Activated effector memory CD4-positive, alpha-beta T cell treated with anti-CD3 and anti-CD28 coated beads, Interleukin-2, amount 50 U/mL, for 16 hours (primary cell): Measurements from ENCODE around the gene SOWAHC.
"Not testable (repeated sequence)": the region's sequence is repeated elsewhere in the genome, so short reads cannot be mapped to it uniquely, and the experiment has no call there.

Experiments used
- DNase-seq: peaks from one replicate; pipeline ENCODE4 v3.0.0-alpha.2; 2020

Gene SOWAHC

GRCh38 chr2:109613922-109614714 is at the start of gene SOWAHC, which contains the start of gene SEPTIN10:
Gene SOWAHC, plus strand, starts transcription at chr2:109614364. Its CDS starts 126 bp downstream, at chr2:109614490.
Gene SEPTIN10, minus strand, starts transcription at chr2:109613966. Its CDS starts 139 bp downstream, at chr2:109613827.
- DNase-seq, result peak; percentile 93

- DNase-seq, result no peak
Measured at GRCh38 chr2:109575373-109575772, 38.8 kb upstream of the SOWAHC start.

GRCh38 chr2:109577630-109578029 is 36.5 kb upstream of the SOWAHC start:
- not testable (repeated sequence) for DNase-seq

- DNase-seq, result no peak
Measured at GRCh38 chr2:109582928-109583895, 31.0 kb upstream of the SOWAHC start.

- no peak for DNase-seq
Measured at GRCh38 chr2:109586687-109587086, 27.5 kb upstream of the SOWAHC start.

- no peak for DNase-seq
Measured at GRCh38 chr2:109591206-109591605, 23.0 kb upstream of the SOWAHC start.

- DNase-seq, result no peak
Measured at GRCh38 chr2:109592905-109593304, 21.3 kb upstream of the SOWAHC start.

- DNase-seq, result no peak
Measured at GRCh38 chr2:109594246-109594885, 19.8 kb upstream of the SOWAHC start.

- no peak for DNase-seq
Measured at GRCh38 chr2:109595644-109596043, 18.5 kb upstream of the SOWAHC start.

GRCh38 chr2:109597283-109597682 is 16.9 kb upstream of the SOWAHC start:
- no peak for DNase-seq

- no peak for DNase-seq
Measured at GRCh38 chr2:109601783-109602182, 12.4 kb upstream of the SOWAHC start.

GRCh38 chr2:109602617-109603188 is 11.5 kb upstream of the SOWAHC start:
- no peak for DNase-seq

GRCh38 chr2:109604597-109604996 is 9.6 kb upstream of the SOWAHC start:
- DNase-seq, result no peak

GRCh38 chr2:109607766-109608165 is 6.4 kb upstream of the SOWAHC start:
- no peak for DNase-seq

GRCh38 chr2:109609352-109610024 is 4.7 kb upstream of the SOWAHC start:
- no peak for DNase-seq

GRCh38 chr2:109611467-109612095 is 2.6 kb upstream of the SOWAHC start:
- no peak for DNase-seq

GRCh38 chr2:109613081-109613921 is 863 bp upstream of the SOWAHC start:
- no peak for DNase-seq

GRCh38 chr2:109614715-109615636 is 812 bp downstream of the SOWAHC start:
- no peak for DNase-seq

GRCh38 chr2:109615637-109616144 is 1.5 kb downstream of the SOWAHC start:
- no peak for DNase-seq
